ENCODE data around the gene ALKAL2. TPM values are rescaled to one million over a fixed set of nuclear protein-coding genes. Genes with fewer than 3 reads are reported as not detected.

The ALKAL2 gene
- total RNA-seq, 2 experiments from 2014 or later = not detected

- H3K36me3 Mint-ChIP-seq (ENCODE audit: low read depth) = peaks cover 64% of the 10 kb centered on the region
- no peak for DNase-seq
- H3K9me3 Mint-ChIP-seq = no peaks in the 10 kb centered on the region
- H3K27me3 Mint-ChIP-seq = no peaks in the 10 kb centered on the region
- POLR2A ChIA-PET = no interaction called here
- H3K27ac Mint-ChIP-seq = no peak overlapping the region
- CTCF ChIA-PET = no interaction called here
- peaks cover 9% of the 10 kb centered on the region for H3K4me1 Mint-ChIP-seq
- no peak overlapping the region for H3K4me3 Mint-ChIP-seq
Measured at GRCh38 chr2:275466-275865, 12.4 kb downstream of the ALKAL2 start.

- Mint-ChIP-seq H3K9me3 (no peaks in the 10 kb centered on the region), H3K27me3 (no peaks in the 10 kb centered on the region), H3K36me3 (ENCODE audit: low read depth) (peaks cover 67% of the 10 kb centered on the region), H3K27ac (no peak overlapping the region), H3K4me1 (peaks cover 17% of the 10 kb centered on the region), H3K4me3 (no peak overlapping the region)
- DNase-seq = no peak
- ChIA-PET POLR2A (interaction anchor here (1.2 kb wide), 1 partner anchor 10 kb away, joined by 3 read pairs; no protein-coding TSS in a partner anchor), CTCF (interaction anchor here (1.0 kb wide), 1 partner anchor 28 kb away, joined by 3 read pairs; no protein-coding TSS in a partner anchor)
Measured at GRCh38 chr2:274503-274902, 13.4 kb downstream of the ALKAL2 start.

- Mint-ChIP-seq H3K4me1 (peaks cover 25% of the 10 kb centered on the region), H3K27ac (no peak overlapping the region), H3K36me3 (ENCODE audit: low read depth) (peaks cover 58% of the 10 kb centered on the region), H3K9me3 (no peaks in the 10 kb centered on the region), H3K27me3 (no peaks in the 10 kb centered on the region), H3K4me3 (no peak overlapping the region)
- no peak for DNase-seq
- POLR2A ChIA-PET = no interaction called here
- CTCF ChIA-PET = no interaction called here
Measured at GRCh38 chr2:273333-273732, 14.6 kb downstream of the ALKAL2 start.

GRCh38 chr2:271917-272316 is 16.0 kb downstream of the ALKAL2 start:
- Mint-ChIP-seq H3K4me3 (no peak overlapping the region), H3K4me1 (peaks cover 37% of the 10 kb centered on the region), H3K9me3 (no peaks in the 10 kb centered on the region), H3K27me3 (no peaks in the 10 kb centered on the region), H3K27ac (no peak overlapping the region), H3K36me3 (ENCODE audit: low read depth) (peaks cover 46% of the 10 kb centered on the region)
- ChIA-PET CTCF (no interaction called here), POLR2A (no interaction called here)
- no peak for DNase-seq

- ChIA-PET CTCF (no interaction called here), POLR2A (no interaction called here)
- no peak for DNase-seq
- no peaks in the 10 kb centered on the region for H3K27me3 Mint-ChIP-seq
- no peaks in the 10 kb centered on the region for H3K9me3 Mint-ChIP-seq
- H3K36me3 Mint-ChIP-seq (ENCODE audit: low read depth) = peaks cover 38% of the 10 kb centered on the region
- H3K27ac Mint-ChIP-seq = no peak overlapping the region
- no peak overlapping the region for H3K4me3 Mint-ChIP-seq
- H3K4me1 Mint-ChIP-seq = peaks cover 46% of the 10 kb centered on the region
Measured at GRCh38 chr2:270861-271260, 17.0 kb downstream of the ALKAL2 start.

GRCh38 chr2:269356-270030 is 18.4 kb downstream of the ALKAL2 start:
- POLR2A ChIA-PET = no interaction called here
- H3K36me3 Mint-ChIP-seq (ENCODE audit: low read depth) = peaks cover 32% of the 10 kb centered on the region
- no peak overlapping the region for H3K4me3 Mint-ChIP-seq
- no peak overlapping the region for H3K27ac Mint-ChIP-seq
- DNase-seq = no peak
- H3K4me1 Mint-ChIP-seq = peaks cover 49% of the 10 kb centered on the region
- CTCF ChIA-PET = no interaction called here
- H3K27me3 Mint-ChIP-seq = no peaks in the 10 kb centered on the region
- H3K9me3 Mint-ChIP-seq = no peaks in the 10 kb centered on the region

- Mint-ChIP-seq H3K4me1 (peaks cover 53% of the 10 kb centered on the region), H3K9me3 (no peaks in the 10 kb centered on the region), H3K36me3 (ENCODE audit: low read depth) (peaks cover 29% of the 10 kb centered on the region), H3K27ac (no peak overlapping the region), H3K27me3 (no peaks in the 10 kb centered on the region), H3K4me3 (no peak overlapping the region)
- POLR2A ChIA-PET = no interaction called here
- CTCF ChIA-PET = no interaction called here
- DNase-seq = no peak
Measured at GRCh38 chr2:268323-268722, 19.6 kb downstream of the ALKAL2 start.

GRCh38 chr2:264493-265468 is 23.1 kb downstream of the ALKAL2 start, which contains the start of gene ACP1:
ACP1 (plus strand) TSS chr2:264947; CDS start chr2:264965, 18 bp downstream.
- Mint-ChIP-seq H3K4me3 (peak within 1 kb of the TSS; percentile 92), H3K36me3 (ENCODE audit: low read depth) (peaks cover 8% of the 10 kb centered on the region), H3K27me3 (no peaks in the 10 kb centered on the region), H3K27ac (peak within 1 kb of the TSS; percentile 88), H3K4me1 (peaks cover 42% of the 10 kb centered on the region), H3K9me3 (no peaks in the 10 kb centered on the region)
- DNase-seq = peak; percentile 95
- ChIA-PET POLR2A (interaction anchor here (1.0 to 1.9 kb wide), 4 partner anchors 14 to 413 kb away, joined by 3 to 5 read pairs (median 4); partner anchors contain the start of gene TMEM18), CTCF (interaction anchor here (0.8 kb wide), 1 partner anchor 21 kb away, joined by 3 read pairs; no protein-coding TSS in a partner anchor)

- peak within 1 kb of the TSS; percentile 92 for H3K4me3 Mint-ChIP-seq
- peak; percentile 59 for DNase-seq
- ChIA-PET POLR2A (interaction anchor here (1.0 to 1.9 kb wide), 2 partner anchors 15 to 88 kb away, joined by 3 to 4 read pairs; no protein-coding TSS in a partner anchor), CTCF (no interaction called here)
- H3K27ac Mint-ChIP-seq = peak within 1 kb of the TSS; percentile 88
- peaks cover 3% of the 10 kb centered on the region for H3K36me3 Mint-ChIP-seq (ENCODE audit: low read depth)
- H3K9me3 Mint-ChIP-seq = no peaks in the 10 kb centered on the region
- no peaks in the 10 kb centered on the region for H3K27me3 Mint-ChIP-seq
- peaks cover 36% of the 10 kb centered on the region for H3K4me1 Mint-ChIP-seq
Measured at GRCh38 chr2:263774-264492, 24.0 kb downstream of the ALKAL2 start, which contains the start of gene SH3YL1. SH3YL1 (minus strand) TSS chr2:264032; CDS start chr2:263984, 48 bp downstream.

GRCh38 chr2:263022-263738 is 24.7 kb downstream of the ALKAL2 start:
- Mint-ChIP-seq H3K4me1 (peaks cover 30% of the 10 kb centered on the region), H3K9me3 (peaks cover 2% of the 10 kb centered on the region), H3K4me3 (peak overlapping the region; percentile 59), H3K27ac (no peak overlapping the region), H3K27me3 (no peaks in the 10 kb centered on the region), H3K36me3 (ENCODE audit: low read depth) (peaks cover 5% of the 10 kb centered on the region)
- ChIA-PET CTCF (no interaction called here), POLR2A (interaction anchor here (1.9 kb wide), 1 partner anchor 16 kb away, joined by 4 read pairs; no protein-coding TSS in a partner anchor)
- DNase-seq = no peak

- peaks cover 3% of the 10 kb centered on the region for H3K36me3 Mint-ChIP-seq (ENCODE audit: low read depth)
- ChIA-PET CTCF (interaction anchor here (1.0 to 2.4 kb wide), 2 partner anchors 15 to 17 kb away, joined by 3 to 9 read pairs; no protein-coding TSS in a partner anchor), POLR2A (no interaction called here)
- H3K4me3 Mint-ChIP-seq = no peak overlapping the region
- peaks cover 6% of the 10 kb centered on the region for H3K9me3 Mint-ChIP-seq
- DNase-seq = no peak
- no peaks in the 10 kb centered on the region for H3K27me3 Mint-ChIP-seq
- H3K4me1 Mint-ChIP-seq = peaks cover 21% of the 10 kb centered on the region
- H3K27ac Mint-ChIP-seq = no peak overlapping the region
Measured at GRCh38 chr2:262117-262516, 25.8 kb downstream of the ALKAL2 start.

GRCh38 chr2:260507-261161 is 27.3 kb downstream of the ALKAL2 start:
- Mint-ChIP-seq H3K9me3 (peaks cover 6% of the 10 kb centered on the region), H3K36me3 (ENCODE audit: low read depth) (peaks cover 2% of the 10 kb centered on the region), H3K27me3 (no peaks in the 10 kb centered on the region), H3K4me1 (peaks cover 8% of the 10 kb centered on the region), H3K27ac (no peak overlapping the region), H3K4me3 (no peak overlapping the region)
- ChIA-PET POLR2A (no interaction called here), CTCF (interaction anchor here (1.7 to 2.4 kb wide), 2 partner anchors 12 to 14 kb away, joined by 4 to 9 read pairs; no protein-coding TSS in a partner anchor)
- no peak for DNase-seq
